ENCODE results near the gene UTP18. TPM values are rescaled to one million over a fixed set of nuclear protein-coding genes. Genes with fewer than 3 reads are reported as not detected.
"Not testable (repeated sequence)": the region's sequence is repeated elsewhere in the genome, so short reads cannot be mapped to it uniquely, and the experiment has no call there.

The UTP18 gene
- polyA plus RNA-seq, 1 donor, result 59.0 TPM

GRCh38 chr17:51325471-51325870 is 65.1 kb downstream of the UTP18 start:
- DNase-seq, result no peak

GRCh38 chr17:51330861-51331503 is 70.6 kb downstream of the UTP18 start:
- not testable (repeated sequence) for DNase-seq

DNA sequence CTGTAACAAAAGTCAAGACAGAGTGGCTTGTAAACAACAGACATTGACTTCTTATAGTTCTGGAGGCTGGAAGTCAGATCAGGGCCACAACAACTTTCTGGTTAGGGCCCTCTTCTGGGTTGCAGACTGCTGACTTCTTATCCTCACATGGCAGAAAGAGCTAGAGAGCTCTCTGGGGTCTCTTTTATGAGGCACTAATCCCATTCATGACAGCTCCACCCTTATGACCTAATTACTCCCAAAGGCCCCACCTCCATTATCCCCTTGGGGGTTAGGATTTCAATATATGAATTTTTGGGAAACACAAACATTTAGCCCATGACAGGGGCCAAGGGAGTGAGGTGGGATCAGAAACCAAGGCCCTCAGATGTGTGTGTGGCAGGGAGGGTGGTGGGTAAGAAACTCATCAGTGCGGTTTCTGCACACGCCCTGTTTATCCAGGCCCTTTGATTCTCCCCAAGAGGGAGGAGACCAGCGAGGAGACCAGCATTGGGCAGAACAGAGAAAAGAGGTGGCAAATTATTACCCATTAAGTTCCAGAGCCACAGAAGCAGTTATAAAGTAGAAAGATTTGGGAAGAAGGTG is 74.8 kb downstream of the UTP18 start:
- DNase-seq, result no peak

- DNase-seq, result no peak
Observed at GRCh38 chr17:51335883-51336822, 75.8 kb downstream of the UTP18 start.

- no peak for DNase-seq
Observed at GRCh38 chr17:51341457-51341856, 81.1 kb downstream of the UTP18 start.

GRCh38 chr17:51342257-51342656 is 81.9 kb downstream of the UTP18 start:
- DNase-seq, result no peak

DNA sequence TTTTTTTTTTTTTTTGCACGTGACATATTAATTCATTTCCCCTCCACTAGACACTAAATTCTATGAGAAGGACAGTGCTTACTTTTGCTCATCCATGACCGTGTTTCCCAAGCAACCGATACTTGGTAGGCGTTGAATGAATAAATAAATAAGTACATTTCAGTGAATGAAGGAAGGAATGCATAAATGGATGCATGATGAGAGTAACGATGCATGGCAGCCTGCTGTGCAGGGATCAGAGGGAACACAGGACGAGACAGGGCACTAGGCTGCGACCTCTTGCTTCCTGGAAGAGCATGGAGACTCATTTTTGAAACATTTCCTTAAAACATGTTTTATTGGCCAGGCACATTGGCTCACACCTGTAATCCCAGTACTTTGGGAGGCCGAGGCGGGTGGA is 84.2 kb downstream of the UTP18 start:
- no peak for DNase-seq

DNA sequence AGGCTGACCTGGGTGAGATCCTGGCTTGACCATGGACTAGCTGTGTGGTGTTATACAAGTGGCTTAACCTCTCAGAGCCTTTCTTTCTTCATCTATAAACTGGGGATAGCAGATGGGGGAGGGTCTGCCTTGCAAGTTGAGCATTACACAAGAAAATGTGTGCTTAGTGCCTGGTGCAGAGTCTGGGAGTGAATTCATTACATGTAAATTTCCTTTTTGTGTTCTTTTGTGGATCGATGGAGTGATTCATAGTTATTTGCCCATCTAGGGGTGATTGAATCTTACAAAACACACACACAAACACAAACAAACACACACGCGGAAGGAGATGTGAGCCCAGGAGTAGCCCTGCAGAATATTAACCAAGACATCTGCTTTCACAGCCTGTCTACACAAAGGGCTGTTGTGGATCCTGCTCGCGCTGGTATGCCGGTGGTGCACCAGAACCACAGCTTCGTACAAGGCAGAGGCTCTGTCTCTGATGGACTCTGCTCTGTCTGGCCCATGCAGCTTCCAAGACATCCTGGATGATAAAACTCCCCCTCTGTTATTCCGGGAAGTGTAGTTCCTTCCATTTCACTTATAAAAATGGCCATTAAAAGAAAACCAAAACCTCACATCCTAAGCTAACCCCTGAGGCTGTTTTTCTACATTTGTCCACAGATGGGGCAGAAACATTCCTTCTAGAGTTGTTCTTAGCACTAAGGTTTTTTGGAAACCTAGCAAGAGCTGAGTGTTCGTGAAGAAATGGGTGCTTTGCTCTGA is 86.1 kb downstream of the UTP18 start:
- DNase-seq, result no peak

Other genes with a start within 250 kb of the UTP18 start
- gene SPAG9, start 139.7 kb upstream of the UTP18 start, polyA plus RNA-seq (ENCODE audit: insufficient read length), result 139 TPM
- 67.4 TPM for gene NME1, start 107.0 kb upstream of the UTP18 start, polyA plus RNA-seq (ENCODE audit: insufficient read length)
- gene NME2, start 94.1 kb upstream of the UTP18 start, polyA plus RNA-seq (ENCODE audit: insufficient read length), result 242 TPM
- gene MBTD1, start 497 bp upstream of the UTP18 start, polyA plus RNA-seq (ENCODE audit: insufficient read length), result 64.1 TPM